HEK293 (cell line): ENCODE results near the gene ISL1.
A peak's percentile ranks its signal among the peaks of the same experiment; 100 is the strongest.

Experiments used
- CTCF ChIA-PET: fragments of 350-600 bp; formaldehyde crosslinking; extraction: SDS; loops from one replicate; lab custom pipeline; 2021; ENCODE audit warnings: antibody characterized with exemption; lab: Yijun Ruan, JAX
- POLR2A ChIA-PET: fragments of 300-600 bp; formaldehyde crosslinking; extraction: SDS; loops from one replicate; lab custom pipeline; 2020; ENCODE audit warnings: antibody characterized with exemption, inconsistent platforms; lab: Yijun Ruan, JAX
- H3K27ac ChIP-seq: fragments of 200-500 bp; sonication (Bioruptor generic); 2 replicates; pipeline ENCODE4 v1.5.1; 2014; ENCODE audit warnings: low read depth, low read length, control low read depth, inconsistent platforms; ENCODE audit errors: extremely low read depth
- H3K36me3 ChIP-seq, 2 experiments: fragments of 200-500 bp in 1 of 2; sonication (Bioruptor generic) in 1 of 2; 1 replicate in 1 of 2; 2 replicates in 1 of 2; pipeline ENCODE4 v1.5.1; 2014 to 2017; ENCODE audit warnings: inconsistent platforms in 2 of 2, low read length in 2 of 2; ENCODE audit not compliant: control insufficient read depth in 2 of 2, insufficient read depth in 1 of 2
- H3K4me1 ChIP-seq: fragments of 200-500 bp; sonication (Bioruptor generic); 2 replicates; pipeline ENCODE4 v1.5.1; 2014; ENCODE audit warnings: mild to moderate bottlenecking, low read length, inconsistent platforms; ENCODE audit not compliant: control insufficient read depth, insufficient read depth
- H3K4me3 ChIP-seq: 2 replicates; pipeline ENCODE4 v1.5.1; 2011; ENCODE audit warnings: low read depth, mild to moderate bottlenecking, control low read depth, low read length, moderate library complexity
- H3K9me3 ChIP-seq: fragments of 200-500 bp; sonication (Bioruptor generic); 2 replicates; pipeline ENCODE4 v1.5.1; 2014; ENCODE audit warnings: low read depth, low read length, inconsistent platforms; ENCODE audit not compliant: control insufficient read depth, insufficient read depth
- KLF7 ChIP-seq: fragments of 450-650 bp; formaldehyde crosslinking; IDR thresholded peaks from 2 replicates; pipeline ENCODE4 v1.5.1; 2016; ENCODE audit warnings: missing biosample characterization, missing genetic modification characterization, borderline replicate concordance
- PBX3 ChIP-seq: sonication (generic); formaldehyde crosslinking; IDR thresholded peaks from 2 replicates; pipeline ENCODE4 v1.8.1; 2022; ENCODE audit warnings: mild to moderate bottlenecking, moderate library complexity, missing genetic modification reagents
- SETDB1 ChIP-seq: IDR thresholded peaks from one replicate; pipeline ENCODE4 v1.6.1; 2017; ENCODE audit warnings: mild to moderate bottlenecking, low read length, moderate library complexity, mixed read lengths; ENCODE audit not compliant: insufficient read length
- SP2 ChIP-seq: fragments of 450-650 bp; formaldehyde crosslinking; IDR thresholded peaks from 2 replicates; pipeline ENCODE4 v1.5.1; 2016; ENCODE audit warnings: missing biosample characterization, missing genetic modification characterization
- SP7 ChIP-seq: fragments of 450-650 bp; formaldehyde crosslinking; IDR thresholded peaks from 2 replicates; pipeline ENCODE4 v1.5.1; 2016; ENCODE audit warnings: missing biosample characterization, missing genetic modification characterization
- TCF7L2 ChIP-seq: IDR thresholded peaks from 2 replicates; pipeline ENCODE4 v1.6.1; 2011; ENCODE audit warnings: low read depth, mild to moderate bottlenecking, inconsistent platforms, low read length, moderate library complexity, borderline replicate concordance
- ZBTB1 ChIP-seq: fragments of 450-650 bp; formaldehyde crosslinking; IDR thresholded peaks from 2 replicates; pipeline ENCODE4 v1.5.1; 2016; ENCODE audit warnings: missing biosample characterization, missing genetic modification characterization
- ZBTB10 ChIP-seq: fragments of 450-650 bp; formaldehyde crosslinking; IDR thresholded peaks from 2 replicates; pipeline ENCODE4 v1.5.1; 2016; ENCODE audit warnings: missing biosample characterization, missing genetic modification characterization
- ZBTB11 ChIP-seq: fragments of 450-650 bp; formaldehyde crosslinking; conservative IDR thresholded peaks from 2 replicates; pipeline ENCODE4 v1.5.1; 2016; ENCODE audit warnings: low read depth, missing biosample characterization, missing genetic modification characterization
- ZBTB8A ChIP-seq: fragments of 450-650 bp; formaldehyde crosslinking; IDR thresholded peaks from 2 replicates; pipeline ENCODE4 v1.5.1; 2016; ENCODE audit warnings: missing biosample characterization, missing genetic modification characterization
- ZEB2 ChIP-seq: fragments of 450-650 bp; formaldehyde crosslinking; IDR thresholded peaks from 2 replicates; pipeline ENCODE4 v1.5.1; 2016; ENCODE audit warnings: missing biosample characterization, missing genetic modification characterization
- ZNF2 ChIP-seq: fragments of 450-650 bp; formaldehyde crosslinking; IDR thresholded peaks from 2 replicates; pipeline ENCODE4 v1.5.1; 2016; ENCODE audit warnings: missing biosample characterization, missing genetic modification characterization
- ZNF214 ChIP-seq: fragments of 450-650 bp; formaldehyde crosslinking; IDR thresholded peaks from 2 replicates; pipeline ENCODE4 v1.5.1; 2017; ENCODE audit warnings: missing biosample characterization, mild to moderate bottlenecking, missing genetic modification characterization, borderline replicate concordance
- ZNF292 ChIP-seq: fragments of 450-650 bp; formaldehyde crosslinking; IDR thresholded peaks from 2 replicates; pipeline ENCODE4 v1.5.1; 2016; ENCODE audit warnings: low read depth, missing biosample characterization, missing genetic modification characterization, borderline replicate concordance
- ZNF48 ChIP-seq: fragments of 450-650 bp; formaldehyde crosslinking; IDR thresholded peaks from 2 replicates; pipeline ENCODE4 v1.5.1; 2016; ENCODE audit warnings: missing biosample characterization, missing genetic modification characterization
- ZNF549 ChIP-seq: fragments of 450-650 bp; IDR thresholded peaks from 2 replicates; pipeline ENCODE4 v1.5.1; 2018; ENCODE audit warnings: missing biosample characterization, missing genetic modification characterization, mild to moderate bottlenecking, inconsistent platforms, moderate library complexity
- ZNF558 ChIP-seq: fragments of 450-650 bp; formaldehyde crosslinking; IDR thresholded peaks from 2 replicates; pipeline ENCODE4 v1.5.1; 2016; ENCODE audit warnings: missing biosample characterization, missing genetic modification characterization
- ZNF561 ChIP-seq: fragments of 450-650 bp; IDR thresholded peaks from 2 replicates; pipeline ENCODE4 v1.5.1; 2018; ENCODE audit warnings: missing biosample characterization, missing genetic modification characterization, borderline replicate concordance
- ZNF658 ChIP-seq: fragments of 450-650 bp; formaldehyde crosslinking; IDR thresholded peaks from 2 replicates; pipeline ENCODE4; 2016; ENCODE audit warnings: missing biosample characterization, missing genetic modification characterization
- ZNF791 ChIP-seq: fragments of 450-650 bp; formaldehyde crosslinking; IDR thresholded peaks from 2 replicates; pipeline ENCODE4 v1.5.1; 2016; ENCODE audit warnings: missing biosample characterization, missing genetic modification characterization
- ZNF792 ChIP-seq: fragments of 450-650 bp; formaldehyde crosslinking; IDR thresholded peaks from 2 replicates; pipeline ENCODE4 v1.5.1; 2016; ENCODE audit warnings: missing biosample characterization, missing genetic modification characterization
- ZSCAN30 ChIP-seq: fragments of 450-650 bp; IDR thresholded peaks from 2 replicates; pipeline ENCODE4 v1.5.1; 2018; ENCODE audit warnings: missing biosample characterization, mild to moderate bottlenecking, missing genetic modification characterization, moderate library complexity

The ISL1 gene

GRCh38 chr5:51345106-51345505 lies 38.1 kb upstream of the ISL1 start:
- no peak overlapping the region for H3K4me3 ChIP-seq
- H3K27ac ChIP-seq: no peak overlapping the region
- no peaks in the 10 kb centered on the region for H3K36me3 ChIP-seq
- H3K4me1 ChIP-seq: no peaks in the 10 kb centered on the region
- TF ChIP-seq ZNF658 (tag by site-specific recombination): no peak
- CTCF ChIA-PET: no interaction called here
- no peaks in the 10 kb centered on the region for H3K9me3 ChIP-seq
- POLR2A ChIA-PET: no interaction called here

GRCh38 chr5:51347157-51347556 lies 36.1 kb upstream of the ISL1 start:
- CTCF ChIA-PET: interaction anchor here (1.1 to 2.3 kb wide), 6 partner anchors 9 to 1311 kb away, joined by 3 to 16 read pairs (median 4); no protein-coding TSS in a partner anchor
- H3K4me1 ChIP-seq: no peaks in the 10 kb centered on the region

GRCh38 chr5:51347704-51348103 lies 35.5 kb upstream of the ISL1 start:
- POLR2A ChIA-PET: no interaction called here
- TF ChIP-seq SETDB1 (peak; percentile 31), ZNF292 (no peak)
- TF ChIP-seq, all 188 proteins: peak for 1
- Histone ChIP-seq H3K4me1 (no peaks in the 10 kb centered on the region), H3K36me3 (no peaks in the 10 kb centered on the region), H3K27ac (no peak overlapping the region), H3K4me3 (no peak overlapping the region), H3K9me3 (no peaks in the 10 kb centered on the region)
- CTCF ChIA-PET: interaction anchor here (0.6 to 2.3 kb wide), 7 partner anchors 9 to 1311 kb away, joined by 3 to 16 read pairs (median 4); no protein-coding TSS in a partner anchor

More at GRCh38 chr5:51347157-51347556, 36.1 kb upstream of the ISL1 start:
- TF ChIP-seq PBX3 (CRISPR knock-in tag): no peak
- TF ChIP-seq ZNF48 (tag by site-specific recombination): no peak
- no peak for TF ChIP-seq SETDB1
- TF ChIP-seq KLF7 (tag by site-specific recombination): no peak
- H3K27ac ChIP-seq: no peak overlapping the region
- no peaks in the 10 kb centered on the region for H3K36me3 ChIP-seq
- H3K9me3 ChIP-seq: no peaks in the 10 kb centered on the region
- no peak overlapping the region for H3K4me3 ChIP-seq
- POLR2A ChIA-PET: interaction anchor here (0.6 kb wide), 1 partner anchor 90 kb away, joined by 7 read pairs; no protein-coding TSS in a partner anchor

- no peaks in the 10 kb centered on the region for H3K36me3 ChIP-seq
- ChIA-PET POLR2A (no interaction called here), CTCF (interaction anchor here (1.3 to 2.2 kb wide), 2 partner anchors 11 to 408 kb away, joined by 6 to 9 read pairs; partner anchors contain the start of gene ISL1)
- no peak overlapping the region for H3K4me3 ChIP-seq
- H3K9me3 ChIP-seq: no peaks in the 10 kb centered on the region
- peaks cover 14% of the 10 kb centered on the region for H3K4me1 ChIP-seq
- TF ChIP-seq ZBTB11 (tag by site-specific recombination) (no peak), ZNF558 (tag by site-specific recombination) (no peak), ZNF2 (tag by site-specific recombination) (no peak), ZEB2 (tag by site-specific recombination) (no peak), ZNF214 (tag by site-specific recombination) (no peak), ZNF561 (tag by site-specific recombination) (no peak), ZBTB10 (tag by site-specific recombination) (no peak), SP2 (tag by site-specific recombination) (no peak), ZBTB8A (tag by site-specific recombination) (no peak), TCF7L2 (no peak), ZBTB1 (no peak), ZSCAN30 (no peak), ZNF791 (tag by site-specific recombination) (no peak), ZNF549 (tag by site-specific recombination) (no peak), SP7 (tag by site-specific recombination) (no peak), ZNF792 (tag by site-specific recombination) (no peak)
- H3K27ac ChIP-seq: no peak overlapping the region
Observed at GRCh38 chr5:51371052-51371451, 12.2 kb upstream of the ISL1 start.
